HepG2 (cell line): ENCODE measurements around the gene TFF1. TPM values are rescaled to one million over a fixed set of nuclear protein-coding genes. Genes with fewer than 3 reads are reported as not detected.

Experiments
- ATAC-seq: fragments of 200-7000 bp; cut with Tn5 transposase; 3 replicates; pipeline ENCODE4 v1.9.1; 2020; ENCODE audit warnings: mild to moderate bottlenecking, moderate library complexity
- BruUV-seq: library from RNA; stranded (reverse); fragments of 400-500 nt; replicated peaks from 2 replicates; lab custom pipeline; 2021; lab: Mats Ljungman, UMichigan
- CTCF ChIA-PET: fragments of 300-600 bp; formaldehyde crosslinking; extraction: SDS; loops from one replicate; lab custom pipeline; 2021; ENCODE audit warnings: low total read pairs, inconsistent platforms, low intra/inter-chr PET ratio; lab: Yijun Ruan, JAX
- POLR2A ChIA-PET: fragments of 350-600 bp; sonication (Branson Sonifier 250); formaldehyde crosslinking; loops from one replicate; lab custom pipeline; 2020; ENCODE audit warnings: antibody characterized with exemption, inconsistent platforms; lab: Yijun Ruan, JAX
- DNase-seq: peaks from one replicate; pipeline ENCODE4 v3.0.0-alpha.2; 2015; ENCODE audit warnings: low spot score
- FAIRE-seq: peaks from 3 replicates; lab custom pipeline; 2011; peaks lifted over from hg19 to GRCh38; lab: Jason Lieb, UNC
- H2AFZ ChIP-seq: one replicate; pipeline ENCODE4 v1.6.1; 2011; ENCODE audit warnings: low read length, inconsistent platforms
- H3K27ac ChIP-seq: fragments of 300-600 bp; 3 replicates; pipeline ENCODE4 v1.8.0; 2011; ENCODE audit warnings: mixed run types, mild to moderate bottlenecking, mixed read lengths, low read length, inconsistent platforms; ENCODE audit not compliant: insufficient read depth; ENCODE audit errors: extremely low read length
- H3K27me3 ChIP-seq, 2 experiments: fragments of 200-600 bp in 1 of 2; 2 replicates in 1 of 2; 3 replicates in 1 of 2; pipeline versions ENCODE4 v1.6.0 to v1.8.0; 2011; ENCODE audit warnings: low read length in 2 of 2, mild to moderate bottlenecking in 2 of 2, moderate library complexity in 2 of 2, inconsistent platforms in 1 of 2; ENCODE audit not compliant: insufficient read depth in 2 of 2, control insufficient read depth in 1 of 2
- H3K36me3 ChIP-seq, 2 experiments: fragments of 200-600 bp in 1 of 2; replicated peaks in 1 of 2; 2 replicates in 1 of 2; 3 replicates in 1 of 2; pipeline versions ENCODE4 v1.5.1 to v1.8.0; 2011; ENCODE audit warnings: low read length in 2 of 2, inconsistent platforms in 1 of 2; ENCODE audit not compliant: insufficient read depth in 2 of 2, control insufficient read depth in 1 of 2
- H3K4me1 ChIP-seq: 2 replicates; pipeline ENCODE4 v1.5.1; 2012; ENCODE audit warnings: low read length, inconsistent platforms; ENCODE audit not compliant: insufficient read depth
- H3K4me2 ChIP-seq: 2 replicates; pipeline ENCODE4 v1.6.0; 2011; ENCODE audit warnings: low read depth, low read length, inconsistent platforms
- H3K4me3 ChIP-seq, 3 experiments: fragments of 200-600 bp in 1 of 3; sonication (generic), shearing (Covaris generic) in 1 of 3; replicated peaks in 1 of 3; 2 replicates each; pipeline ENCODE4 v1.5.1; 2011 to 2016; ENCODE audit warnings: low read length in 3 of 3, inconsistent platforms in 2 of 3, low read depth in 2 of 3, mild to moderate bottlenecking in 2 of 3, control low read depth in 1 of 3, mixed read lengths in 1 of 3; ENCODE audit not compliant: insufficient read depth in 1 of 3
- H3K79me2 ChIP-seq: one replicate; pipeline ENCODE4 v1.6.1; 2011; ENCODE audit warnings: low read length, inconsistent platforms; ENCODE audit not compliant: insufficient read depth
- H3K9ac ChIP-seq: 2 replicates; pipeline ENCODE4 v1.6.0; 2011; ENCODE audit warnings: mild to moderate bottlenecking, low read depth, low read length, inconsistent platforms; ENCODE audit not compliant: insufficient read depth
- H3K9me3 ChIP-seq: 2 replicates; pipeline ENCODE4 v1.5.1; 2012; ENCODE audit warnings: mild to moderate bottlenecking, low read length
- H4K20me1 ChIP-seq: 2 replicates; pipeline ENCODE4 v1.6.0; 2011; ENCODE audit warnings: inconsistent platforms, mild to moderate bottlenecking, low read length, moderate library complexity; ENCODE audit not compliant: insufficient read depth
- ELF1 ChIP-seq: sonication (generic); formaldehyde crosslinking; IDR thresholded peaks from 2 replicates; pipeline ENCODE4 v1.4.0; 2020; ENCODE audit warnings: missing genetic modification reagents
- ETV6 ChIP-seq: sonication (generic); formaldehyde crosslinking; conservative IDR thresholded peaks from 2 replicates; pipeline ENCODE4 v1.4.0; 2020; ENCODE audit warnings: missing genetic modification reagents
- FOSL1 ChIP-seq: sonication (generic); formaldehyde crosslinking; IDR thresholded peaks from 2 replicates; pipeline ENCODE4 v1.9.0; 2021; ENCODE audit warnings: missing genetic modification reagents, borderline replicate concordance
- FOXP1 ChIP-seq, 2 experiments: fragments of 450-650 bp in 1 of 2; IDR thresholded peaks; 2 replicates each; pipeline ENCODE4 v1.6.1; 2017 to 2018; ENCODE audit warnings: antibody characterized with exemption in 1 of 2
- IKZF5 ChIP-seq: IDR thresholded peaks from 2 replicates; pipeline ENCODE4 v1.6.1; 2018; ENCODE audit warnings: missing genetic modification reagents, mild to moderate bottlenecking, missing compliant biosample characterization
- KLF15 ChIP-seq: sonication (generic); formaldehyde crosslinking; IDR thresholded peaks from 2 replicates; pipeline ENCODE4 v1.8.1; 2023; ENCODE audit warnings: borderline replicate concordance, mild to moderate bottlenecking, inconsistent platforms, missing genetic modification reagents, mixed read lengths
- MAX ChIP-seq: IDR thresholded peaks from 2 replicates; pipeline ENCODE4 v1.6.1; 2012; ENCODE audit warnings: inconsistent platforms
- MLLT10 ChIP-seq: sonication (generic); formaldehyde crosslinking; IDR thresholded peaks from 2 replicates; pipeline ENCODE4 v1.4.0; 2020; ENCODE audit warnings: missing genetic modification reagents
- MLXIP ChIP-seq: sonication (generic); formaldehyde crosslinking; IDR thresholded peaks from 2 replicates; pipeline ENCODE4 v1.9.0; 2021; ENCODE audit warnings: missing genetic modification reagents, borderline replicate concordance
- PTBP1 ChIP-seq: fragments of 200-400 bp; formaldehyde crosslinking; IDR thresholded peaks from 2 replicates; pipeline ENCODE4 v1.6.1; 2018; ENCODE audit warnings: low read length, low read depth; ENCODE audit not compliant: poor library complexity, severe bottlenecking
- SAP130 ChIP-seq: IDR thresholded peaks from 2 replicates; pipeline ENCODE4 v1.6.1; 2016; ENCODE audit warnings: low read depth
- SP1 ChIP-seq, 2 experiments: fragments of 450-650 bp in 1 of 2; sonication (generic) in 1 of 2; formaldehyde crosslinking in 1 of 2; IDR thresholded peaks; 2 replicates each; pipeline versions ENCODE4 v1.4.0 to v1.6.1; 2016 to 2020; ENCODE audit warnings: missing genetic modification reagents in 1 of 2
- TAF1 ChIP-seq: sonication (generic); formaldehyde crosslinking; IDR thresholded peaks from 2 replicates; pipeline ENCODE4 v1.4.0; 2020; ENCODE audit warnings: missing genetic modification reagents
- TOE1 ChIP-seq: sonication (generic); formaldehyde crosslinking; IDR thresholded peaks from 2 replicates; pipeline ENCODE4 v1.4.0; 2020; ENCODE audit warnings: mild to moderate bottlenecking, missing genetic modification reagents
- ZNF546 ChIP-seq: sonication (generic); formaldehyde crosslinking; conservative IDR thresholded peaks from 2 replicates; pipeline ENCODE4 v1.8.1; 2023; ENCODE audit warnings: mild to moderate bottlenecking, missing genetic modification reagents
- ZNF563 ChIP-seq: sonication (generic); formaldehyde crosslinking; IDR thresholded peaks from 2 replicates; pipeline ENCODE4 v1.8.0; 2022; ENCODE audit warnings: mild to moderate bottlenecking, moderate library complexity, missing genetic modification reagents
- ZSCAN20 ChIP-seq: sonication (generic); formaldehyde crosslinking; IDR thresholded peaks from 2 replicates; pipeline ENCODE4 v1.4.0; 2020; ENCODE audit warnings: missing genetic modification reagents, mild to moderate bottlenecking, borderline replicate concordance
- WGBS: methylation state at CpG from one replicate; pipeline ENCODE4 v1.1.6; 2017; ENCODE audit warnings: low lambda C conversion rate; 5-methylcytosine and 5-hydroxymethylcytosine counted together
- in situ Hi-C: cut with HindIII; loops from 2 replicates; pipeline ENCODE4 v1.10.0; 2017; ENCODE audit warnings: low pct_unique_long_range_greater_than_20kb; ENCODE audit not compliant: extremely low pct_ligation_motif_present
- intact Hi-C: fragments of 100-400 bp; cut with micrococcal nuclease; formaldehyde crosslinking; loops from one replicate; pipeline ENCODE4 v1.10.0; 2022; ENCODE audit not compliant: unreplicated experiment
- polyA plus RNA-seq, 8 experiments: library from polyadenylated mRNA; depleted of rRNA in 3 of 8; stranded (reverse) in 7 of 8; unstranded in 1 of 8; fragments of >200 nt; fragmentation: Illumina TruSeq in 4 of 8; extraction: Trizol in 4 of 8; gene quantifications; 2 replicates each; pipeline versions ENCODE4 v1.2.1 to v1.2.3, GENCODE V29; 2011 to 2016; ENCODE audit warnings: low read depth in 4 of 8, missing spikeins in 1 of 8, mixed read lengths in 1 of 8; ENCODE audit not compliant: insufficient read depth in 1 of 8
- total RNA-seq, 5 experiments: library from RNA; depleted of rRNA; stranded (reverse); fragments of >200 nt; fragmentation: Illumina TruSeq; extraction: Trizol; gene quantifications; 2 replicates each; pipeline ENCODE4 v1.2.3, GENCODE V29; 2016; ENCODE audit warnings: low read depth in 1 of 5

The TFF1 gene
- total and polyA plus RNA-seq, 2 of the 13 experiments (the other 11 are each of a cell fraction or from before 2014, with no cell fraction given), result 0.24 to 19.4 TPM

- POLR2A ChIA-PET, result no interaction called here
- Histone ChIP-seq H3K36me3 (no peaks in the 10 kb centered on the region), H3K79me2 (no peaks in the 10 kb centered on the region), H2AFZ (no peak overlapping the region), H3K4me3 (no peak overlapping the region), H3K9ac (no peak overlapping the region), H3K9me3 (no peaks in the 10 kb centered on the region), H3K27me3 (peaks cover 1 to 17% of the 10 kb centered on the region in 2 experiments; a peak in 2 of 5 replicates), H3K4me2 (no peak overlapping the region; the same call in 1 of the 2 replicates), H4K20me1 (no peaks in the 10 kb centered on the region), H3K27ac (no peak overlapping the region), H3K4me1 (peaks cover 40% of the 10 kb centered on the region)
- DNase-seq (no peak), FAIRE-seq (no peak), ATAC-seq (no peak)
- WGBS, result 71% methylated on average over 2 of the region's 6 CpGs
- no TSS peak for BruUV-seq
- intact Hi-C loops, result no loop called here
- in situ Hi-C loops, result no loop called here
- CTCF ChIA-PET, result no interaction called here
- TF ChIP-seq PTBP1 (no peak), SP1 (IDR thresholded peaks at IDR 0.05) (no peak), SP1 (CRISPR knock-in tag; IDR thresholded peaks at IDR 0.05) (no peak), ZSCAN20 (CRISPR knock-in tag) (no peak), FOSL1 (CRISPR knock-in tag) (no peak), ZNF563 (CRISPR knock-in tag) (no peak), MAX (no peak), ZNF546 (CRISPR knock-in tag) (no peak), KLF15 (no peak), TOE1 (no peak), IKZF5 (no peak), ELF1 (CRISPR knock-in tag) (no peak), FOXP1 (IDR thresholded peaks at IDR 0.05) (no peak), FOXP1 (CRISPR knock-in tag; IDR thresholded peaks at IDR 0.05) (no peak), ETV6 (CRISPR knock-in tag) (no peak), TAF1 (no peak), SAP130 (CRISPR knock-in tag) (no peak), MLXIP (CRISPR knock-in tag) (no peak), MLLT10 (CRISPR knock-in tag) (no peak)
Measured at GRCh38 chr21:42365770-42366169, 565 bp downstream of the TFF1 start.
